NCI-H146 (cell line): ENCODE data around the gene NLN.
A peak's percentile ranks its signal among the peaks of the same experiment; 100 is the strongest.
"Not testable (repeated sequence)": the region's sequence is repeated elsewhere in the genome, so short reads cannot be mapped to it uniquely, and the experiment has no call there.

ENCODE experiments used
- DNase-seq: peaks from one replicate; lab custom pipeline; 2025; lab: John Stamatoyannopoulos, UW

The NLN gene

DNA sequence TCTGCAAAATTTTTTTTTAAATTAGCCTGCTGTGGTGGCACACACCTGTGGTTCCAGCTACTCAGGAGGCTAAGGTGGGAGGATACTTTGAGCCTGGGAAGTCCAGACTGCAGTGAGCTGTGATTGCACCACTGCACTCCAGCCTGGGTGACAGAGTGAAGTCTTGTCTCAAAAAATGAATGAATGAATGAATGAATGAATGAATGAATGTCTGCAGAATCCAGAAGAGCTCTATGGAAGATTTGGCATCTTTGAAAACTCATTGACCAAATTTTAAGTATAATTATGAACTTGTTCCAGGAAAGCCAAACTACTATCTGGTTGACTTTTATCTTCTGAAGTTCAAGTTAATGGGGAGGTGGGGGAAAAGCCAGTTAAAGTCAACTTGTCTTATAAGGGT, 110.1 kb downstream of the NLN start:
- DNase-seq: no peak

DNA sequence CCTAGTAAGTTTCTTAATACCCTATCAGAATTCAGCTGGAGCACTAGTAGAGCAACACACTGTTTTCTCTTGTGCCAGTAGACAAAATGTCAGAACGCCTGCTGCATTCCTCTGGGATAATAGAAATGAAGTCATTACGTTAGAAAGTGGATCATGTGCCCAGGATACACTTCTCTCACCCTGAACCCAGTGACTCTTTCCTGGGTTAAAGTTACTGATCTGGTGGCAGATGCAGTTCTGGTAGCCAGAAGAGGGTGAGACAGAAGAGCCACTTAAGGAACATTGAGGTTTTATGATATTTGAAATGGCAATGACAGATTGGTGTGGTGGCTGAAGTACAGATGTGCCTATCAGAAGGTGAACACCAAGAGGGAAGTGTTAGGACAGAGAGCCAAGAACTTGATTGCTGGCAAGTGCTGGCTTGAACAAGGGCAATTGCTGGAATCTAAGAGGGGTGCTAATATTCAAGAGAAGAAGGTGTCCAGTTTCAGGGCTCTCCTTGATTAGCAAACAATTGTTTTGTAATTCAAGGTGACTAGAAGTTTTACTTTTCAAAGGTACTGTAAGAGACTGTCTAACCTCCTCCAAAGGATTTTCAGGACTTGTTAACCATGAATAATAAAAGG, 110.7 kb downstream of the NLN start:
- no peak for DNase-seq

DNA sequence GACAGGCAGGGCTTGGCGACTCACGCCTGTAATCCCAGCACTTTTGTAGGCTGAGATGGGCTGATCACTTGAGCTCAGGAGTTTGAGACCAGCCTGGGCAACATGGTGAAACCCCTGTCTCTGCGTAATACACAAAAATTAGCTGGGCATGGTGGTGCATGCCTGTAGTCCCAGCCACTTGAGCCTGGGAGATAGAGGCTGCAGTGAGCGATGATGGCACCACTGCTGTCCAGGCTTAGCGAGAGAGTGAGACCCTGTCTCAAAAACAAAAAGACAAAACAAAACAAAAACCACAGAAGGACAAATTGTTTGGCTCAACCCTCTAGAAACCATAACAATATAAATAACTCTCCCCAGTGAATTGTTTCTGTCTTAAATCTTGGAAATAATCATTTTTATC, 111.8 kb downstream of the NLN start:
- DNase-seq: no peak

DNA sequence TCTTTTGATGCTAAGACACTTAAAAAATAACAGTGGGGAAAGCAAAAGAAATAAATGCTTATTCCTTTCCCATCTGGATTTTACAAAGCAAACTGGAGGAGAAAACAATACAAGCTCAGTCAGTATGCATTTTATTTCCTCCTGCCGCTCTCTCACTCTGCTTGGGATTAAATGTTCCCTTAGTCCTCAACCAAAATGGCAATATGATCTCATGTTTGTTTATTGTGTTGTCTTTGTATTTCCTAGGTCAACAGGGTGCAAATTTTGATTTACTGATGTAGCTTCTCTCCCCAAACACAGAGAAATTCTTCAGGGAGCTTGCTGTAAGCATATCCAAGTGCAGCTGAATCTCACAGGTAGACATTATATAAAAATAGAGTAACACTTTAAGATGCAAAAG, 112.3 kb downstream of the NLN start:
- DNase-seq: no peak

DNA sequence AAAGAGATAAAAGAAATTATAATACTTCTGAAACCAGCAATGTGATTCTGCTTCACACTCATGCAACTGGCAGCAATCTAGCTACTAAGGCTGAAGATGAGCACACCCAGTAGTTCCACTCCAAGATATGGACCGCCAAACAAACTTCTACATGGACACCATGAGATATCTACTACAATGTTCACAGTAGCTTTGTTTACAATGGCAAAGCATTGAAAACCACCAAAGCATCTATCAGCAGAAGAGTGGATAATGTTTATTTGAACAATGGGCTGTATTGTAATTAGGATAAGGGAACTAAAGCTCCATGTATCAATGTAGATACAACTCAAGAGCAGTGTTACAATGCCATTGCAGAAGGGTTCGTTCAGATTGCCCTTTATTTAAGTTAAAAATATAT, 113.2 kb downstream of the NLN start:
- peak; percentile 29 for DNase-seq

DNA sequence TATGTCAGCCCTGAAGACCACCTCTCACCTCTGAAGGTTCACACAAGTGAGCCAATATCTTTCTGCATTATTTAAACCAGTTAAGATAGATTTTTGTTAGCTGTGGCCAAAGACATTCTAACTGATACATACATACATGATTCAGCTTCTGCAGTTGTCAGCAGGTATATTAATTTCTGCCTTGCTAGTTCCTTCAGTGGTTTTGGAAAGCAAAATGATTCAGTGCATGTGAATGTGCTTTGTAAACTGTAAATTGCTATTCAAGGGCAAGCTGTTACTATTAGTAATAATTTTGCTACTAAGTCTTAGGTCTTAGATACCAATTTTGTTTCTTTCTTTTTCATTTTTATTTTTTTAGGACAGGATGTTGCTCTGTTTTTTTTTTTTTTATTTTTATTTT, 115.1 kb downstream of the NLN start:
- DNase-seq: no peak

DNA sequence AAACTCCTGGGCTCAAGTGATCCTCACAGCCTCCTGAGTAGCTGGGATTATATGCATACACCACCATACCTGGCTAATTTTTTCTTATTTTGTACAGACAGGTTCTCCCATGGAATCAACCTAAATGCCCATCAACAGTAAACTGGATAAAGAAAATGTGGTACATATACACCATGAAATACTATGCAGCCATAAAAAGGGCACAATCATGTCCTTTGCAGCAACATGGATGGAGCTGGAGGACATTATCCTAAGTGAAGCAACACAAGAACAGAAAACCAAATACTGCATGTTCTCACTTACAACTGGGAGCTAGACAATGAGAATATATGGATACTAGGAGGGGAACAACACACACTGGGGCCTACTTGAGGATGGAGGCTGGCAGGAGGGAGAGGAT, 117.2 kb downstream of the NLN start:
- not testable (repeated sequence) for DNase-seq

DNA sequence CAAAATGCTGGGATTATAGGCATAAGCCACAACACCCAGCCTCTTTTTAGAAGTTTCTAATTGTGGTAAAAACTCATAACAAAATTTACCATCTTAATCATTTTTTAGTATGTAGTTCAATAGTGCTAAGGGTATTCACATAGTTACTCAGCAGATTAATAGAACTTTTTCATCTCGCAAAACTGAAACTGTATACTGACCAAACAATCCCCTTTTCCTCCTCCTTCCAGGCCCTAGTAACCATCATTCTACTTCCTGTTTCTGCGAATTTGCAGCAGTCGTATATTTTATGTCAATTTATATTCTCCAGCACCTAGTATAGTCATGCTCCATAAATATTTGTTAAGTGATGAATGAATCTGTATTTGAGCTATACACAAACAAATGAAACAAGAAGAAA, 118.1 kb downstream of the NLN start:
- no peak for DNase-seq

DNA sequence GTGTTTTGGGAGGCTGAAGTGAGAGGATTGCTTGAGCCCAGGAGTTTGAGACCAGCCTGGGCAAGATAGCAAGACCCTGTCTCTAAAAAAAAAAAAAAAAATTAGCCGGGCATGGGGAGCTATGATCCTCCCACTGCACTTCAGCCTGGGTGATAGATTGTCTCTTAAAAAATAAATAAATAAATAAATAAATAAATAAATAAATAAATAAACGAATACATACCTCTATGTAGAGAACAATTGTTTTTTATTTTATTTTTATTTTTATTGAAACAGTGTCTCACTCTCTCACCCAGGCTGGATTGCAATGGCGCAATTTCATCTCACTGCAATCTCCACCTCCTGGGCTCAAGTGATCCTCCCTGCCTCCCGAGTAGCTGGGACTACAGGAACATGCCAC, 122.8 kb downstream of the NLN start:
- not testable (repeated sequence) for DNase-seq

DNA sequence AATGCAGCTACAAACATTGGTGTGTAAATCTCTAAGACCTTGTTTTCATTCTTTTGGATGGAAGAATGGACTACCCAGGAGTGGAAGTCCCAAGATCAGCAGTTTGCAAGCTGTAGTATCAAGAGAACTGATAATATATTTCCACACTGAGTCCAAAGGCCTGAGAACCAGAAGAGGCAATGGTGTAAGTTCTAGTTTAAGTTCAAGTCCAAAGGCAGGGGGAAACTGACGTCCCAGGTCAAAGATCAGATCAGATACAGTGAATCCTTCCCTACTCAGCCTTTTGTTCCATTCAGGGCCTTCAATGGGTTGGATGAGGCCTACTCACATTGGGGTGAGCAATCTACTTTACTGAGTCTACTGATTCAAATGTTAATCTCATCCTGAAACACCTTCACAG, 124.1 kb downstream of the NLN start:
- no peak for DNase-seq

DNA sequence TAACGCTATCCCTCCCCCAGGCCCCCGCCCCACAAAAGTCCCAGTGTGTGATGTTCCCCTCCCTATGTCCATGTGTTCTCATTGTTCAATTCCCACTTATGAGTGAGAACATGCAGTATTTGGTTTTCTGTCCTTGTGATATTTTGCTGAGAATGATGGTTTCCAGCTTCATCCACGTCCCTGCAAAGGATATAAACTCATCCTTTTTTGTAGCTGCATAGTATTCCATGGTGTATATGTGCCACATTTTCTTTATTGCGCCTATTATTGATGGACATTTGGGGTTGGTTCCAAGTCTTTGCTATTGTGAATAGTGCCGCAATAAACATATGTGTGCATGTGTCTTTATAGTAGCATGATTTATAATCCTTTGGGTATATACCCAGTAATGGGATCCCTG, 125.0 kb downstream of the NLN start:
- DNase-seq: not testable (repeated sequence)

DNA sequence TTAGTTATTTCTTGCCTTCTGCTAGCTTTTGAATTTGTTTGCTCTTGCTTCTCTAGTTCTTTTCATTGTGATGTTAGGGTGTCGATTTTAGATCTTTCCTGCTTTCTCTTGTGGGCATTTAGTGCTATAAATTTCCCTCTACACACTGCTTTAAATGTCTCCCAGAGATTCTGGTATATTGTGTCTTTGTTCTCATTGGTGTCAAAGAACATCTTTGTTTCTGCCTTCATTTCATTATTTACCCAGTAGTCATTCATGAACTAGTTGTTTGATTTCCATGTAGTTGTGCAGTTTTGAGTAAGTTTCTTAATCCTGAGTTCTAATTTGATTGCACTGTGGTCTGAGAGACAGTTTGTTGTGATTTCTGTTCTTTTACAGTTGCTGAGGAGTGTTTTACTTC, 127.9 kb downstream of the NLN start:
- not testable (repeated sequence) for DNase-seq

DNA sequence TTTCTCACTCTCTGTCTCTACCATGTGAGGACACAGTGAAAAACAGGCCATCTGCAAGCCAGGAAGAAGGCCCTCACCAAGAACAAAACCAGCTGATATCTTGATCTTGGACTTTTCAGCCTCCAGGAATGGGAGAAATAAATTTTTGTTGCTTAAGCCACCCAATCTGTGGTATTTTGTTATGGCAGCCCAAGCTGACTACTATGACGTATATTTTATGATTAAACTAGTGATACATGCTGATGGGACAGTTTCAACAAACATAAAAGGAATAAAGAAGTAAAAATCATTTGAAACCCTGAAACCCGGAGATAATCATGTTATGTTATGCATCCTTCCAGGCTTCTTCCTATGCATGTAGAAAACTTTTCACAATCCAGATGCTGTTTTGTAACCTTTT, 132.9 kb downstream of the NLN start:
- no peak for DNase-seq

DNA sequence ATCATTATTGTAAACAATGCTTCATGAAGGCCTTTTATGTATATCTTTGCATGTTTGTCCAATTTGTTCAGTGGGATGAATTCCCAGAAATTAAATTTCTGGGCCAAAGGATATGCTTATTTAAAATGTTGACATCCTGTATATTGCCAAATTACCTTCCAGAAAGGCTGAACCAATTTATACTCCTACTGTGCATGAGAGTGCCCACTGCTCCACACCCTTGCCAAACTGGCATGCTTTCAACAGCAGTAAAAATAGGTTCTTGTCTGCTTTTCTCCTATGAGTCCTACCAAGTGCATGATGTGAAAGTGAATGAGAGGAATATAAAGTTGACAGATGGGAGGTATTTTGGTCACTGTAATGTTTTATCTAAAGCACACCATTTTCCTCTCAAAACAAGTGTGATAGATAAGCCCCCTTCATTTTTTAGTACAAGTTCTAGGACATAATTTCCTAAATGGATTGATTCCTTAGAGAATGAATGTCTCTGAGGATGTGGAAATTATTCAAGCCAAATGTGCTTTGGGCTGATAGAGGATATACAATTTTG, 133.8 kb downstream of the NLN start:
- DNase-seq: no peak

DNA sequence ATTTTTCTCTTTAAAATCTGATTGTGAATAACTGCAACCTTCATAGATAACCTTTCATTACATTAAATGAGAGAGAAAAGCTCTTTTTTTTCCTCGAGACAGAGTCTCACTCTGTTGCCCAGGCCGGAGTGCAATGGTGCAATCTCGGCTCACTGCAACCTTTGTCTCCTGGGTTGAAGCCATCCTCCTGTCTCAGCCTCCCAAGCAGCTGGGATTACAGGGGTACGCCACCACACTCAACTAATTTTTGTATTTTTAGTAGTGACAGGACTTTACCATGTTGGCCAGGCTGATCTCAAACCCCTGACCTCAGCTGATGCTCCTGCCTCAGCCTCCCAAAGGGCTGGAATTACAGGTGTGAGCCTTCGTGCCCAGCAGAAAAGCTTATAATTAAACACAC, 134.5 kb downstream of the NLN start:
- no peak for DNase-seq

DNA sequence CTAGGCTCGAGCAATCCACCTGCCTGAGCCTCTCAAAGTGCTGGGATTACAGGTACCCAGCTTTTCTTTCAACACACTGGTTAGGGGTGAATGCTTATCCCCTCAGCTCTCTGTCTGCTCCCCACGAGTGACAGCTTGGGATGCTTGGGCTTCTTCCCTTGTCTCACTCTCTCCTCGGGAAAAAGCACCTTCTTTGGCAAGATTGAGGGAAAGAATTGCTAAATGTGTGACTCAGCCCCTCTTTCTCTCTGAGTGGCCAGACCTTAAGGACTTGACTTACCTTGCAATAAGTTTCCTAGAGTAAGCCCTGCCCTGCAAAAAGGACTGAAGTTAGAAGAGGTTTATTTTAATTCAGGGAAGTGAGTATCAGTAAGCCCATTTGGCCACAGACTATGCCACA, 136.3 kb downstream of the NLN start:
- DNase-seq: no peak

DNA sequence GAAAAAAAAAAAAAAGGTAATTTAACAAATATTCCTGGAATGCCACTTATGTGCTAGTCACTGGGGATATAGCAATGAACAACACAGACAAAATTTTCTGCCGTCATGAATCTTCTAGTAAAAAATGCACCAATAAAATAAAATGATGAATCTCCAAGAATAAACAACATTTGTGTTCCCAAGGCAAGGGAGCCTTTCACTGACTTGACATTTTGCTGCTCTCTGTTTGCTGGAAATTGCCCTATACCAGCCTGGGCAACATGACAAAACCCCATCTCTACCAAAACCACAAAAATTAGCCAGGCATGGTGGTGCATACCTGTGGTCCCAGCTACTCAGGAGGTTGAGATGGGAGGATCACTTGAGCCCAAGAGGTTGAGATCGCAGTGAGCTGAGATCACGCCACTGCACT, 139.8 kb downstream of the NLN start:
- no peak for DNase-seq

DNA sequence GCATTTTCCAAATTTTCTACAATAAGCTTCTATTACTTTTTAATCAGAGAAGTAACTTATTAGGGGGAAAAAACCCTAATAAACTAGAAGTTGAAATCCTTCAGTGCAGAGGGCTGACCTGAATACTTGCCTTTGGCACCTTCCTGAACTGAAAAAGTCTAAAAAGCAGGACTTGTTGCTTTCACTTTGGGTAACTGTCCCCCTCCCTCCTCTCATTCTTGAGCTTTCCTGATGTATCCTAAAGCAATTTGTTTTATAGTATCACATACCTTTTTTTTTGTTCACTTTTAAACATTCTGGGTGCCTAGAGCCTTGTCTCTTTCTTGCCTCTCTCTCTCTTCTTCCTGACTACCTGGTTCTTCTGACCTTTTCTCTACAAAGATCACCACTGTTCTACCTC, 140.4 kb downstream of the NLN start:
- no peak for DNase-seq

DNA sequence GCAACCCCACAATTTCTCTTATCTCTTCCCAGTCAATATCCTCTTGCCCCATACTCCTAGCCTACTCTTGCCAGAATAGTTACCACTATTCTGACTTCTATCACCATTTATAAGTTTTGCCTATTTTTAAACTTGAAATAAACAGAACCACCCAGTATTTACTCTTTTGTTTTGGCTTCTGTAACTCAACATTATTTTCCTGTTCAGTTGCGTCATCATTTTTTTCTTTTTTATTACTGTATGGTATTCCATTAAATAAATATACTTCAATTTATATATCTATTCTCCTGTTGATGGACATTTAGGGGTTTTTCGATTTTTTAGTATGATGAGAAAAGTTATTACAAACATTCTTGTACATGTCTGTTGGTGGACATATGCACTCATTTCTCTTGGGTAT, 141.7 kb downstream of the NLN start:
- no peak for DNase-seq

DNA sequence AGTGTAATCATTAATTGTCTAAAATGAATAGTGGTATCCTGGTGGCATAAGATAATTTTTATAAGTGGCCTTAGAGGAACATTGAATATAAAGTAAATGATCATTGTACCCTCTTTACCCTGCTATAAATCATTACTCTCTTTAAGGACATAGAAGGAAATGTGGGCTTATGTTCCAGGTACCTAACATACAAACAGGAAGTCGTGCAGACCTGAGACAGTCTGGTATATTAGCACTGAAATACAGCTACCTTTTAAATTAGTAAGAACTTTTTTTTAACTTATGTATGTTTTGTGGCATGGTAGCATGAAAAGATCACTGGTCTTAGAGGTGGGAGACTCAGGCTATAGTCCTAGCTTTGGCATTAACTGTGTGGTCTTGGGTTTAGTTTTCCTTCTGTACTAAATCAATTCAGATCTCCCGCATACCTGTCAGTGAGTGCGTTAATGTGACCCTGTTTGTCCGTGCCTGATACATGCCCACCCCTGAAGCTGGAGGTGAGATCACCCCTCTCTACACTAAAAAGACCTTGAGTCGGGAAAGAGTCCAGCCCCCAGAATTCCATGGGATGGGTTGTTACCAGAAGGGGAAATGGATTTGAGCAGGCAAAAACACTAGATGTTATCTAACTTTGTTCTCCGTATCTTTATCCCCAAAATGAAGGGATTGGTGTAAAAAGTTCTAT, 145.0 kb downstream of the NLN start:
- DNase-seq: no peak

DNA sequence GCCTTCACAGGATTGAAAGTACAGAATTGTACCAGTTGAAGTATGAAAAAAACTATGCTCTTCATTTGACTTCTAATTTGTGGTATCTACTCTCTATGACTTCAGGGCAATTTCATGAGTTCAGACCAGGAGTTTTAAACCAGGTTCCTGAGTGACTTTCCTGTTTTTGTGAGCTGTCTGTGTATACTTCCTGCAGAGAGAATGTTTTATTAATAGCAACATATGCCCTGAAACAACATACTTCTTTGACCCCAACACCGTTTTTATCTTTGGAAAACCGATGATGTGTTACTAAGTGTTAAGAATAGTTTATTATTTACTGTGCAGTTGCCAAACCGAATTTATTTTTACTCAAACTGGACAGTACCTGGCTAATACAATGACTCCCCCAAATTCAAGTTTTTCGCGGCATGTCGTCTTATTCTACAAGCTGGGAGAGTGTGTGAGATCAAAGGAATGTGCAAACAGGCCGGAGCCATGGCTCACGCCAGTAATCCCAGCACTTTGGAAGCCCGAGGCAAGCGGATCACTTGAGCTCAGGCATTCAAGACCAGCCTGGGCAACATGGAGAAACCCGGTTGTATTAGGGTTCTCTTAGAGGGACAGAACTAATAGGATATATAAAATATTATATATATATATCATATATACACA, 145.7 kb downstream of the NLN start:
- DNase-seq: no peak

DNA sequence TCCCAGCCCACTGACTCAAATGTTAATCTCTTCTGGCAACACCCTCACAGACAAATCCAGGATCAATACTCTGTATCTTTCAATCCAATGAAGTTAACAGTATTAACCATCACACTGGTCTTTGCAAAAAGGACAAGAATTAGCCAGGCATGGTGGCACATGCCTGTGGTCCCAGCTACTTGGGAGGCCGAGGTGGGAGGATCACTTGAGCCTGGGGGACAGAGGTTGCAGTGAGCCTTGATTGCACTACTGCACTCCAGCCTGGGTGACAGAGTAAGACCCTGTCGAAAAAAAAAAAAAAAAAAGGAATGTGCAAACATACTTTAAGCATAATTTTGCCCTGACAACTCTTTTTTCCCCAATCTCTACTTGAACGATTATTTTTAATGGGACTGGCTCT, 146.5 kb downstream of the NLN start:
- no peak for DNase-seq

DNA sequence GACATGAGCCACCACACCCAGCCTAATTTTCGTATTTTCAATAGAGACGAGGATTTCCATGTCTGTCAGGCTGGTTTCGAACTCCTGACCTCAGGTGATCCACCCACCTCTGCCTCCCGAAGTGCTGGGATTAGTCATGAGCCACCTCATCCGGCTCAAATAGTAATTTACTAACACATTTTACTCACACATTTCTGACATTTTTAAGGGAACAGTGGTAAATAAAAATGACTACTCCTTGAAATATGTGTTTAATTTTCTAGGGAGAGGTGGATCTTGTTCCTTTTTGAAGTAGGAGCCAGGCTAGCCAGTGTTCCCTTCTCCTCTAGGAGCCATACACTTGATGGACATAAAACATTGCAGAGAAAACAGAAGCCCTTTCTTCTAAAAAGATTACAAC, 149.2 kb downstream of the NLN start:
- no peak for DNase-seq
